Right hindlimb (tissue), 1 donor: Measurements from ENCODE around the gene GRM2.

ENCODE experiments used
- DNase-seq: peaks from one replicate; pipeline ENCODE4 v3.0.0-alpha.2; 2018

The GRM2 gene

DNA sequence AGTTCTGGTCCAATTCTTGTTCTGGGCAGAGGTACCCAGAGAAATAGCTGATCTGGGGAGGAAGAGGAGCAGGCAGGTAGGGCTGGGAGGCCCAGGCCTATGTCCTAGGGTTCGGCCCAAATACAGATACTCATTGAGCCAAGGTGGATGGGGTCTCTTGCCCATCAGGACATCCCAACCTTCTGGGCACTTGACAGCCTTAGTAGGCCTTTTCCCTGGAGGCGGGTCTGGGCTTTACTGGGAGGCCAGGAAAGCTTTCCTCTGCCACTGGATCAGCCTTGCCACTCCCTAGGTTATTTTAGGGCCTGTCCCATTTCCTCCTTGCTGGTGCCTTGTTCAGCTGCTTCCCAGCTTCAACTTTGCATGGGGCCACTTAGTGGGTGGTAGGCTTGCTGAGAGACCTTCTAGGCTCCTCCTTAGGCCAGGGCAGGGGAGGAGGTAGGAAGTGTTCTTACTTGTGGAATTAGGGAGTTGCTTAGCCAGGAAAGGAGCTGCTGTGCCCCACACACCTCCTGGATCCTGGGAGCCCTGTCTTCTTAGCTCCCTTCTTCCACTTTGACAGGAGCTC lies 26.1 kb upstream of the GRM2 start:
- no peak for DNase-seq

DNA sequence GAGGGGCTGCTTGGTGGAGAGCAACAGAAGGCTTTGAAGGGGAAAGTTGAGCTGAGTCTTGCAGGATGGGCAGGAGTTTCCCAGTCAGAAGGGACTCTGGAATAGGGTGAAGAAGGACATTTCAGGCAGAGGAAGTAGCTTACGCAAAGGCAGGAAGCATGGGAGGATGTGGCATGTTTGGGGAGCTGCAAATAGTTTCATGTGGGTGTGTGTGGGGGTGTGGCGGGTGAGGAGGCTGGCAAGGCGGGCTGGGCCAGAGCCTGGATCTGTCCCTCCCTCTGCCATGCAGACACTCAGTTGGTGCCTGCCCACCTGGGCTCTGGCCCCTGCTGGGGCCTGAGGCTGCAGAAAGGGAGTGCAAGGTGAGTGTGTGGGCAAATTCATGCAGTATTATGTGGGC lies 25.4 kb upstream of the GRM2 start:
- no peak for DNase-seq

DNA sequence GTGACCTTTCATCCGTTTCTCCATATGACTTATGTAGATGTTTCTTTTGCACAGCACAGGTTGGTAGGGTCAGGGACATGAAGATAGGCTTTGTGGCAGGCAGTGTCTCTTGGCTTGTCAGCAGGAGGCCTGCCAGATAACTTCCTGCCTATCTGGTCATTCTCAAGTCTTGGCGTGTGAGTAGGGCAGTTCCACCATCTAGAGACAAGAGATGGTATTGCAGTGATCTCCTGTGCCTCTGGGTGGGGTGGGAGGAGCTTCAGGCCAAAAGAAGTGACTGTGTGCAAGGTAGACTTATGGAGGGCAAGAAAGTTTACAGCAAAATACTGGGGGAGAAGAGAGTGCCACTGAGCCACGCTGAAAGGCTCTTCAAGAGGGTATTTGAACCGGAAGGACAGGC lies 24.8 kb upstream of the GRM2 start:
- DNase-seq = peak; percentile 76

DNA sequence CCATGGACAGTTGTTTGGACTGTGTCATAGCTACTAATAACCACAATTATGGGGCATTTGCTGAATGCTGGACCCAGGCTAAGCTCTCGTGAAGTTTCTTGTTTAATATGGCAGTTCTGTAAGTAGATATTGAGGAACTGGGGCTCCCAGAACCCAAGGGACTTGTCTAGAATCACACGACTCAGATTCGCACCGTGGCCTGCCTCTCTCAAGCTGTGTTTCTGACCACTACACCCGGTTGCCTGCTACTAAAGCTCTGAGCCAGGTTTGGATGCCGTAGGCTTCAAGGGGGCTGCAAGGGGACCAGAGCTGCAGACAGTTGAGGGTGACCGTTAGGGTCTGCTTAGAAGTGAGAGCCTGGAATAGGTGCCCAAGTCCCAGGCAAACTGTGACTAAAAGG lies 24.3 kb upstream of the GRM2 start:
- no peak for DNase-seq

GRCh38 chr3:51683566-51683965 lies 23.3 kb upstream of the GRM2 start:
- no peak for DNase-seq

DNA sequence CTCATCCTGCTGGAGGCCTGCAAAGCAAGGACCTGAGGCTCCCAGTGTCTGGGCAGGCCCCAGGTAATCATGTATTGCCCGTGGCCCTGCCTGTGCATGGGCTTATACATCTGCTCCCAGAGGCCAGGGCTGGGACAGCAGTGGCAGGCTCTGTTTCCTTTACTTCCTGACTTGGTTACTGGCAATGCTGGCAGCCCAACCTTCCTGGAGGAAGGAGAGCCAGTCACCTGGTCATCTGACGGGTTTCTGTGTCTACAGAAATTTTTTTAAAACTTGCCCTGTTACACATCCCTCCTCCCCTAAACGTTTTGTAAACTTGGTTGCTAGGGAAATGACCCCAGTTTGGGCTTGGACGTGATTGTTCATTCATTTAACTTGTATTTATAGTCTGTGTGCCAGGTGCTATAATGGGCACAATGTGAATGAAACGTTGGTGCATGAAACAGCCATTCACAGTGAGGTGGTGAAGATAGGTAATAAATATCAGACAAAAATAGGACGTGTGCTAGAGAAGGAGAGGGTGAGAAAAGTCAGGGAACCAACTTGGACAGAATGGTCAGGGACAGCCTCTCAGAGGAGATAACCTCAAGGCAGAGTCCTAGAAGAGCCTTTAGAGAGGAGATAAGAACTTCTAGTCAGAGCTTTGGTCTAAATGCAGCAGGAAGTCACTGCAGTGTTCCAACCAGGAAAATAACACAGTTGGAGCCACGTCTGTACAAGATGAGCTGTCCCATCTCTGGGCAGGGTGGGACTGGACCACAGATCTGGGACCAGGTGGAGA lies 21.7 kb upstream of the GRM2 start:
- DNase-seq = no peak

DNA sequence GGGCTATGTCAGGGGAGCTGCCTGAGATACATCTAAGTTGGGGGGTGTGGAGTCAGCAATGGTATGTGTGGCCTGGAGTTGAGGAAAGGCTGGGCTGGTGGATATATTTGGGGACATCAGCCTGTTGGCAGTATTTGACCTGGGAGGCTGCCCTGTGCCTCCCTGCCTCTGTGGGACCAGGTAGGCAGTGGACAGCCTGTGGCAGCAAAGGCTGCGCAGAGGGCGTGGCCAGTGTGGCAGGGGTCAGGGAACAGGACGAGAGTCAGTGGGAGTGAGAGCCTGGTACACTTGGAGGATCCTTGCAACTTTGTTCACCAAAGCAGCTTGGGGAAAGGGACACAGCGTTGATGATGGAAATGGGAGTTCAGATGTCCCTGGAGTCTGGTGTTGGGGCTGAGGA lies 20.8 kb upstream of the GRM2 start:
- DNase-seq = no peak

GRCh38 chr3:51686512-51687215 lies 20.2 kb upstream of the GRM2 start:
- DNase-seq = peak; percentile 55

GRCh38 chr3:51687431-51688205 lies 19.2 kb upstream of the GRM2 start:
- DNase-seq = peak; percentile 38

- no peak for DNase-seq
These were observed 18.7 kb upstream of the GRM2 start for GRCh38 chr3:51688206-51688600.

DNA sequence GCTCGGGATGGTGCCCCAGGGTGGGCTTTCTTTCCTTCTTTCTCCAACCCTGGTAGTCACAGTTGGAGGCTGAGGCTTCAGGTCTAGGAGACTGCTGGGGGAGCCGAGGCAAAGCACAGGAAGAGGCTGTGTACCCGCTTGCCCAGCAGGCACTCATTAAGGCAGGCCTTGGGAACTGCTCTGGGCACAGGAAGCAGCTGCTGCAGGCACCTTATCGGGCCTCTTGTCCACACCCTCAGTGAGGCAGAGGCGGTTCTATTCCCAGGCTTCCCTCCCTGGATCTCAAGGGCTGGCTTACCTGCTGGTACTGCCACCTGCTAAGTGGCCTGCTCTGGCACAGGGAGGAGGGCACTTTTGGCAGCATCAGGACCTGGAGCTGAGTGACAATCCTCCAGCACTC lies 15.8 kb upstream of the GRM2 start:
- no peak for DNase-seq

DNA sequence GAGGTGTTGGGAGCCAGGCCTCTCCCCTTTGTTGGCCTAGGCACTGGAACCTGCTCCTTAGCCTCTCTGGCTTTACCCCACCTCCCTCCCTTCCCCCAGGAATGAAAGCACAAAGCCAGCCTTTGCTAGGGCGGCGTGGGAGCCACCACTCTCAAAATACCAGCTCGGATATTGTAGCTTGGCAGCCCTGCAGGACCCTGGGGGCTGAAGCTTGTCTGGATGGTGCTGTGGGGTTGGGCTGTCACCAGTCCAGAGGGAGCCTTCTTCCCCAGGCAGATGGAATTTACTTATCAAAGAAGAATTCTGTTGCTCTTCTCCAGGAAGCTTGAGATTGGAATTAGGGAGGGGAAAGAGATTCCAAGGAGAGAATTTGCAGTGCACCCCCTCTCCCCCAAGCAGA lies 14.9 kb upstream of the GRM2 start:
- DNase-seq = no peak

- DNase-seq = no peak
These were observed 13.9 kb upstream of the GRM2 start for GRCh38 chr3:51692980-51693395.

DNA sequence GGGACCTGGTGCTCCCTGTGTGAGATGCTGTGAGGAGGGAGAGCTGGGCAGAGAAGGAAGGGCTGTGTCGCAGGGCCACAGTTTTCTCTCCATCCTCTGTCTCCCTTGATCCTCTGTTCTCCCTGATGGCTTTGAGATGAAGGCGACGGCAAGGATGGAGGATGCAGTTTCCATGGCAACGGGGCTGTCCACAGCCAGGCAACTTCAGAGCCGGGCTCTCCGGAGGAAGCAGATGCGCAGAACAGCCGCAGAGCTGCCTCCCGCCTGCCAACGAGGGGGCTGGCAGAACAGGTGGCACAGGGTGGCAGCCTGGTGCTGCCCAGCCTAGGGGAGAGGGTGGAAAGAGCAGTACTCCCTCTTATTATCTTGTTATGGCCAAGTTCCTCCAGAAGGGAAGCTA lies 9.9 kb upstream of the GRM2 start:
- DNase-seq = no peak

DNA sequence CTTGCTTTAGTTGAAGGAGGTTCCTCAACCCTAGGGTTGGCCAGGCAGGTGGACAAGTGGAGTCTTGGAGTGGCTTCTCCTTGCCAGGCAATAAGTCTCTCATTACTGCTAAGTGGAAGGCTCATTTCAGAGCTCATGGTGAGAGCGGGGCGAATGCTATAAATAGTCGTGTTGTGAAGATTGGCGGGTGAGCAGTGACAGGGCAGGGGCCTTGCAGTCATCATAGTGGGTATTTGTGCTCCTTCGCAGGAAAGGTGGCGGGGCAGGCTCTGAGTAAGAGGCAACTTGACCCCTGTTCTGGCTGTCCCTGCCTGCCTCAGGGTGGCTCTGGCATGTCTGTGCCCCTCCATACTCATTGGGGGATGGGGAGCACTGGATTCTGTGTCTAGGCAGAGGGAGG lies 8.7 kb upstream of the GRM2 start:
- DNase-seq = no peak

GRCh38 chr3:51700403-51700802 lies 6.5 kb upstream of the GRM2 start:
- no peak for DNase-seq

GRCh38 chr3:51702156-51702555 lies 4.7 kb upstream of the GRM2 start:
- DNase-seq = no peak

- peak; percentile 4 for DNase-seq
These were observed 3.7 kb upstream of the GRM2 start for GRCh38 chr3:51703068-51703760.

GRCh38 chr3:51703761-51704510 lies 2.9 kb upstream of the GRM2 start:
- peak; percentile 18 for DNase-seq

DNA sequence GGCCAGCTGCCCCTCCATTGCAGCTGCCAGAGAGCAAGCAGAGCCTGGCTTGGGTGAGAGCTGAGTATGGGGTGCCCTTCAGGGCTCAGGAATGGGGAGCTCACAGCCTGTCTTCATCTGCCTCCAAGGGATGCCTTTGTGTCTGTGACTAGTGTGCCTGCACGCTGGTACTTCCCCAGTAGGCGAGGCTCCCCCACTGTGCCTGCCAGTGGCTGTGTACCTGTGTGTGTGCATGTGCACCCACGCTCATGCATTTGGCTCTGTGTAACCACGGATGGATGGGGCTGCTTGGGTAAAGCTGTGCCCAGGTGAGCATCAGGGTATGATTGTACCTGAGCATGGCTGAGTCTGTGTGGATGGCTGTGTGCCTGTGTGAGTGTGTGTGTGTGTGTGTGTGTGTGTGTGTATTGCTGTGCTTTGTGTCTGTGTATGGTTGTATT lies 2.3 kb upstream of the GRM2 start:
- DNase-seq = peak; percentile 8

DNA sequence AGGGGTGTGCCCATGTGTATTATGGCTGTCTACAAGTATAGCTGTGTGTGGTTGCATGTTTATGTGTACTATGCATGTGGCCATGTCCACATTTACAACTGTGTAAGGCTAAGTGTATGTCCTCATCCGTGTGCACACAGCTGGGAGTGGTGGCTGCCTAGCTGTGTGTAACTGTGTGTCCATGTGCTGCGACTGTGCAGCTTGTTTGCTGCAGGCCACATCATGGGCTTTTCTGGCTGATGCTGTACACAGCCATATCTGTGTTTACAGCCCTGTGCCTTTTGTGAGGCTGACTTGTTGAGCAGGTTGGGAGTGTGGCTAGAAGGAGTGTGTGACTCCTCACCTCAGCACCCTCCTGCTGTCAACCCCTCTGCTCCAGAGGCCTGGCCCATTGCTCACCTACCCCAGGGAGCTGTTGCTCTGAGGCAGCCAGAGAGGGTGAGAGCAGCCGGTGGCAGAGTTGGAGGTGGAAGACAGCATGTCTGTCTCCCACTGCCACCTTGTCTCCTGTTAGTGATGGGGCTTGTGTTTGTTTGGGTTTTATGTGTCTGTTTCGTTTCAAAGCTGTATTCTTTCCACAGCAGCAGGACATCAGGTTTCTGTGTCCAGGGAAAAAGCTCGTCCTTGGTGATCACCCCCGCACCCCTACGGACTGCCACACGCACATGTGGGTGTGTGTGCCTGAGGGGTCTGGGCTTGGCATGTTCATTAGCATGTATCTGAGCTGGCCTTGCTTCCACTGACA lies 1.4 kb upstream of the GRM2 start:
- DNase-seq = peak; percentile 5
